Nasal cavity respiratory epithelium epithelial cell of viscerocranial mucosa (primary cell): ENCODE data around the gene FTSJ1. TPM values are rescaled to one million over a fixed set of nuclear protein-coding genes. Genes with fewer than 3 reads are reported as not detected.

Experiments used
- total RNA-seq: library from RNA; depleted of rRNA; stranded (reverse); fragments of >200 nt; gene quantifications from 2 replicates; pipeline ENCODE4 v1.2.3, GENCODE V29; 2014

FTSJ1 gene, protein sequence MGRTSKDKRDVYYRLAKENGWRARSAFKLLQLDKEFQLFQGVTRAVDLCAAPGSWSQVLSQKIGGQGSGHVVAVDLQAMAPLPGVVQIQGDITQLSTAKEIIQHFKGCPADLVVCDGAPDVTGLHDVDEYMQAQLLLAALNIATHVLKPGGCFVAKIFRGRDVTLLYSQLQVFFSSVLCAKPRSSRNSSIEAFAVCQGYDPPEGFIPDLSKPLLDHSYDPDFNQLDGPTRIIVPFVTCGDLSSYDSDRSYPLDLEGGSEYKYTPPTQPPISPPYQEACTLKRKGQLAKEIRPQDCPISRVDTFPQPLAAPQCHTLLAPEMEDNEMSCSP
- 96.5 and 138 TPM in 2 replicates for total RNA-seq

DNA sequence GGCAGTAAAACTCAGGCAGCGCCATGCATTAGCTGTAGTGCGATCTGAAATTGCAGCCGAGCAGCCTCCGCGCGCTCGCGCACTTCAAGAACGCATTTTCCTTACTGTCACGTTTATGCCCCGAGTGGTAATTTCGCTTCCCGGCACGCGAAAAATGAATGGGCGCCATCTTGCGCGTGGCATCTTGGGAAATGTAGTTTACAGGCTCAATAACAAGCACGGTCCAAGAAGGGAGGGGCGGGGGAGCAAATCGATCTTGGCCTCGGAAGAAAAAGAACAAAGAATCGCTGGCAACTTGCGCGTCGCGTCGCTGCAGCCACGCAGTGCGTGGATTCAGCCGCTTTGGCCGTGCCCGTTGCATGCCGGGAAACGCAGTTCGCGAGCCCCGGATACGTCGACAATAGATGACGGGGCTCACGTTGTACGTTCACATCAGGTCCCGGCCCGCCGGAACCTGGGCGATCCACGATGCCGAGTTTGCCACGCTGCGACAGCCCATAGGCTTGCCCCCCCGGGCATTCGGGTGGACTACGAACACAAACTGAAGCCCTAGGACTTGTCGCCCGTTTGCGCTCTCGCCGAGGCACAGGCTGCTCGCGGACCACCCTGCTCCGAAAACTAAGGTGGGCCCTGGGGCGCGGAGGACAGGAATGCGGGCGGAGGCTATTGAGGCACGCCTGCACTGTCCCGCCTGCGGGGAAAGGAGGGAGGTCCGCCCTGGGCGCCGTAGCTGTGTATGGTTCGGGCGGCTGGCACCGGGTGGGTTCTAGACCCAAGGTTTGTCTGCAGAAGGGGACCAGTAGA is at the start of gene FTSJ1:
Gene FTSJ1 (plus strand): TSS at position 426 of the 804 bp plus-strand sequence. CDS start 1,849 bp downstream, outside the sequence.

DNA sequence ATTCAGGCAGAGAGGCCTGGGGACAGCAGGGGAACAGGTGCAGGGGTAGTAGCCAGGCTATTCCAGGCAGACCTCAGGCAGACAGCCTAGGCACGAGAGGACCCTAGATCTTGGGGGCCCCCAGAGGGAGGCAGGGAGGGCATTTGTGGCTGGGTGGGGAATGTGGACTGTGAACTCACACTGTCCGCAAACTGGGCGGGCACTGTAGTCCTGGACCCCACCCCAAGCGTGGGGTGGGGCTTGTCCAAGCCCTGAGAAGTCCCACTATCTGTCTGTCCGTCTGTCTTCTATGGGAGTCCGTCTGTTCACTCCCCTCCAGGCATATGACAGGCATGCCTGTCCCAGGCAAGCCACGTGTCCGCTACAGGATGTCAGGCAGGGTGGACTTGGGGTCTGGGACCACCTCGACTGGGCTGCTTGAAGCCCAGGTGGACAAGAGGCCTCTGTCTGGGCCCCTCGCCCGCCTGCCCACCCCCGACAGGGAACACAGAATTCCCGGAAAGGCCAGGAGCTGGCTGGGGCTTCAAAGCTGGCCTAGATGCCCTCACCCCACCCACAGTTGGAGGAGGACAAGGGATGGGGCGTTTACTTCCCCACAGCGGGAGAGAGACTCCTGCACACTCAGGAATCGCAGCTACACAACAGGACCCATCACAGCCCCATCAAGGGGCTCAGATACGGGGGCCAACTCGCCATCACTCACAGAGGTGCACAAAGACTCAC is 5.7 kb upstream of the FTSJ1 start, which contains the start of gene SLC38A5:
Gene SLC38A5 (minus strand): TSS at position 151 of the 723 bp plus-strand sequence. CDS start 2,336 bp downstream, outside the sequence.

GRCh38 chrX:48508400-48509244 is 32.6 kb downstream of the FTSJ1 start, which contains the start of gene PORCN:
Gene PORCN, plus strand, starts transcription at chrX:48508992. Its CDS starts 829 bp downstream, at chrX:48509821.

DNA sequence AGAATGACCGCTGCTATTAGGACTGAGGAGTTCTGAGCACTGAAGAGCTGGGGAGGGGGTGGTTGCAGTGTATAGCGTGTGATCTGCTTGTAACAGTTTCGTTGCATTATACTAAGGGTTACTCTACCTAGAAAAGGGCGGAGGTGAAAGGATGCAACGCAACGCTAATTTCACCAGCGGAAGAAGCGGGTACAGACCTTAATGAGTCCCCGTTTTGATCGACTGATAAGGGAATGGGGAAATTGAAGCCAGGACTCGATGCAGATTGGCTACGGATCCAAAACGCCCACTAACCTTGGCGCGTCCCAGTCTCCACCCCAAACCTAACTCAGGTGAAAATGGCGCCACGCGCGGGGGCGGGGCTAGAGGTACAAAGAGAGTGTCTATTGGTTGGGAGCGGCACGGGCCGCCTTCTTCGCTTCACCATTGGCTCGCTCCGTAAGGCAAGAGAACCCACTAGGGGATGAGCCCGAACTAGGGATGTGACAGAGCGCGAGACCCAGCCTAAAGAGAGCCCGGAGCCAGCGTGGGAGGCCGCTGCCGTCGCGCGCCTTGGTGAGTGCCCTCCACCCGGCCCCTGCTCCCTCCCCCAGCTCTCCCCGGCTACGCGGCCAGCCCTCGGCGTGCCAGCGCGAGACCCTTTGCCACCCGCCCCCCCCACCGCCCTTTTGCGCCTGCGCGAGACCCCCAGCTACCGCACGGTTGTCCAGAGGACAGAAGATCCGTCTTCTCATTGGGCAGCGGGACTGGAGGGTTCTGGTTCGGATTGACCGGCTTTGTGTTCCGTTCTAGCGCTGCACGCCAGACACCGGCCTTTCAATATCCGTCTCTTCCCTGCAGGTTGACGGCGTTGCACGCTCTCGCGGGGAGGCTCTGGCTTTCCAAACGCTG is 45.6 kb downstream of the FTSJ1 start, which contains the start of gene EBP:
Gene EBP (plus strand): TSS at position 456 of the 891 bp plus-strand sequence. CDS start 1,964 bp downstream, outside the sequence.

Other genes with a start within 250 kb of the FTSJ1 start
- gene SSX1, start 220.8 kb upstream of the FTSJ1 start, total RNA-seq, result not detected in 2 replicates
- not detected in 2 replicates for gene SSX3, start 119.5 kb upstream of the FTSJ1 start, total RNA-seq
- gene SSX4, start 92.7 kb upstream of the FTSJ1 start, total RNA-seq, result not detected in 2 replicates
- not detected in 2 replicates for gene SSX4B, start 64.2 kb upstream of the FTSJ1 start, total RNA-seq
- 150 and 165 TPM in 2 replicates for gene SLC38A5, start 5.9 kb upstream of the FTSJ1 start, total RNA-seq
- gene PORCN, start 32.8 kb downstream of the FTSJ1 start, total RNA-seq, result 26.0 and 52.5 TPM in 2 replicates
- gene EBP, start 45.6 kb downstream of the FTSJ1 start, total RNA-seq, result 71.2 and 103 TPM in 2 replicates
- gene TBC1D25, start 63.5 kb downstream of the FTSJ1 start, total RNA-seq, result 6.2 and 10.7 TPM in 2 replicates
- gene RBM3, start 98.3 kb downstream of the FTSJ1 start, total RNA-seq, result 46.5 and 127 TPM in 2 replicates
- 91.7 and 106 TPM in 2 replicates for gene WDR13, start 121.3 kb downstream of the FTSJ1 start, total RNA-seq
- gene WAS, start 207.6 kb downstream of the FTSJ1 start, total RNA-seq, result under 0.01 and 0.28 TPM in 2 replicates
- gene SUV39H1, start 220.5 kb downstream of the FTSJ1 start, total RNA-seq, result 1.1 and 1.7 TPM in 2 replicates